Measurements from ENCODE around the gene DBX1.
"Not testable (repeated sequence)": the region's sequence is repeated elsewhere in the genome, so short reads cannot be mapped to it uniquely, and the experiment has no call there.

DBX1 gene

GRCh38 chr11:20160425-20161229 lies at the start of gene DBX1:
DBX1 (minus strand) TSS chr11:20160475; CDS start chr11:20160324, 151 bp downstream.
- DNase-seq = no peak

DNA sequence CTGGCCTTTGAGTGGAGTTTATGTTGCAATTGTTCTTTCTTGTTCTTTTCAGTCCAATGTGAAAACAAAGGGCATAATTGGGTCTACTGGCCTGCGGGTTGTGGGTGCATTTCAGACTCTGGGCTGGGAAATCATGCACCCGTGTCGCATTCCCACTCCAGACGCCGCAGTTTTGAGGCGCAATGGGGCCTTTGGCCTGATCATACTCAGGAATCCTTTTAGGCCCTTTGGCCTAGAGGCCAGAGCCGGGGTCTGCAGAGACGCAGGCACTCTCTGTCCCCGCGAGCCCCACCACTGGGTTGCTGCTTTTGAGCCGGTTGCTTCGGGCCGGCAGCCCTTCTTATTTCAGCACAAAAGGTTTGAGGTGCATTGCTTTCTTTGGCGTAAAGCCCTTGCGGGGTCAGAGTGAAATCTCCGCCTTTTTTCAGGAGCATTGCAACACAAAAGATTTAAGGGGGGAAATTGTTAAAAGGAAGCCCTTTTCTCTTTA lies 48.4 kb upstream of the DBX1 start:
- DNase-seq = no peak

- DNase-seq = no peak
Measured at GRCh38 chr11:20207781-20208621, 47.7 kb upstream of the DBX1 start.

DNA sequence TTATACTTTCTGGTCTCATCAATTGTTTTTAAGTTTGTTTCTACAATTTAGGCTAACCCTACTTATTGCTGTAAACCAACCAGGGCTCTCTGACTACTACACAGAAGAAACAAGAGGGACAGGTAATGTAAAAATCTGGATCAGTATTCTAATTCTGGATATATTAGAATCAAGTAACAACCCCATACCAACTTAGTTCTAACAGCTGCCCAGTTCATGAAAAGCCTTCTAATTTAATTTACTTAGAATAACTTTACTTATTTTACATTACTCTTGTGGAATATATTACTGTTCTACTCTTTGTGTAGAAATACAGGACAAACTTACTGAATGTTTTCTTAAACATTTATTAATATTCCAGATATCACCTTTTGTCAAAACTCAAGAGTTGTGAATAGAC lies 45.5 kb upstream of the DBX1 start:
- DNase-seq = no peak

DNA sequence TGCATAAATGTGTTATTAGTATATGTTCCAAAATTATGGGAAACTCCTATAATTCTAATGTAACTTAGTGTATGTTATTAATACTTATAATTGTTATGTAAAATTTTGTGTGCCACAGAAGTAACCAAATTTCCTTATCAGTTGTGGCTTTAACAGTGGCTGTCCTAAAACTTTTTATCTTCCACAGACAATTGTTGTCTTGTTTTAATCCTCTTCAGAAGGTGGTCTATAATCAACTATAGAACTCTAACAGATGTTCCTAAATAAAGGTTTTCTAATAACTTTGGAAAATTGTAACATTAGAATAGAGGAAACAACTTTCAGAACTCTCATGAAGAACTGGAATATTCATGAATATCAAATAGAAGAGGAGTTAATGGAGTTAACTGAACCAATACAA lies 44.4 kb upstream of the DBX1 start:
- no peak for DNase-seq

GRCh38 chr11:20203831-20204230 lies 43.6 kb upstream of the DBX1 start:
- no peak for DNase-seq

DNA sequence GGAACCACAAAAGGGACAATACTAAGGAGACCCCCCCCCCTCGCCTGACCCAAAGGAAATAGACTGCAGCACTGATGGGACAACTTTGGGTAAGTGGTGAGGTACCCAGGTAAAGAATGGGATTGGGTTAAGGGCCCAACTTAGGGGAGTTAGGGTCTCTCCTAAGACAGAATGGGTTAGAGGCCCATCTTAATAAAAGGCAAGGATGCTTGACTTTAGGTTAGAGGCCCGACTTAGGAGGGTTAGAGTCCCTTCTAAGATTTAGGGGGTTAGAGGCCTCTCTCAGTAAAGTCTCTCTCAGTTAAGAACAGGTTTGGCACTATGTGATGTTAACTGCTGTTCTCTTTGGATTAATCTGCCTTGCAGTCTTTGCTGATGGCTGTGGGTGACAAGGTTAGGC lies 41.0 kb upstream of the DBX1 start:
- no peak for DNase-seq

- not testable (repeated sequence) for DNase-seq
Measured at GRCh38 chr11:20200331-20200955, 40.2 kb upstream of the DBX1 start.

DNA sequence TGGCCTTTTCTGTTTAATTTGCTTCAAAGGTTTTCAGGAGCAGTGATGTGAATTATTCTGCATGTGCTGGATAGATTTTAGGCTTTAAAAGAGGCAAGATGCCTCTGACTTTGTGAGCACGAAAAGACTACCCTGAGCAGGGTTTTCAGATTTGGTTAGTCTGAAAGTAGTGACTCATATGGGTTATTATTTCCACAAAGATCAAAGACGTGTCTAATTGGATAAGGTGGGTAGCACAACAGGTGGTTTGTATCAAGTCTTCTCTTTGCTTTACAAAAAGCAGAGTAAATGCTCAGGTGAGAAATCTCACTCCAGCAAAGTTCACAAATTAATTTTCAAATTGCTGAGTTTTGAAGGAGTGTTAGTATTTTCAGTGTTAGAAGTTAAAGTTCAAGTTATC lies 37.6 kb upstream of the DBX1 start:
- DNase-seq = no peak

GRCh38 chr11:20194470-20194869 lies 34.2 kb upstream of the DBX1 start:
- no peak for DNase-seq

GRCh38 chr11:20193307-20193706 lies 33.0 kb upstream of the DBX1 start:
- no peak for DNase-seq

DNA sequence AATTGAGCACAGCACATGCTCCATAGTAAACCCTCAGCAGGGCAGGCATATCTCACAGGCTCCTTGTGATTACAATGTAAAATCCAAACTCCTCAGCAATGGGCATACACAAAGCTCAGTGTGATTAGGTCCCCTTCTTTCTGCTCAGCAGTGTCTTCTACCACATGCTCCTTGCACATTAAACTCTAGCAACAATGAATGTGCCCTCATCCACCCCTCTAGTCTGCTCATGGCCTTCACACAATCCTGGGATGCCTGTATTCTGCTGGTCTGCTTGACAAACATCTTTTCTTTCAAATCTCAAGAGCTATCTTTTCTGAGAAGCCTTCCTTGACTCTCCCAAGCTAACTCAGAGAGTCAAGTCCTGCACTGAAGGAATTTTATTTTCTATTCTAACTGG lies 32.4 kb upstream of the DBX1 start:
- no peak for DNase-seq

- no peak for DNase-seq
Measured at GRCh38 chr11:20192151-20192550, 31.9 kb upstream of the DBX1 start.

GRCh38 chr11:20178976-20179375 lies 18.7 kb upstream of the DBX1 start:
- no peak for DNase-seq

GRCh38 chr11:20177136-20177535 lies 16.9 kb upstream of the DBX1 start:
- no peak for DNase-seq

DNA sequence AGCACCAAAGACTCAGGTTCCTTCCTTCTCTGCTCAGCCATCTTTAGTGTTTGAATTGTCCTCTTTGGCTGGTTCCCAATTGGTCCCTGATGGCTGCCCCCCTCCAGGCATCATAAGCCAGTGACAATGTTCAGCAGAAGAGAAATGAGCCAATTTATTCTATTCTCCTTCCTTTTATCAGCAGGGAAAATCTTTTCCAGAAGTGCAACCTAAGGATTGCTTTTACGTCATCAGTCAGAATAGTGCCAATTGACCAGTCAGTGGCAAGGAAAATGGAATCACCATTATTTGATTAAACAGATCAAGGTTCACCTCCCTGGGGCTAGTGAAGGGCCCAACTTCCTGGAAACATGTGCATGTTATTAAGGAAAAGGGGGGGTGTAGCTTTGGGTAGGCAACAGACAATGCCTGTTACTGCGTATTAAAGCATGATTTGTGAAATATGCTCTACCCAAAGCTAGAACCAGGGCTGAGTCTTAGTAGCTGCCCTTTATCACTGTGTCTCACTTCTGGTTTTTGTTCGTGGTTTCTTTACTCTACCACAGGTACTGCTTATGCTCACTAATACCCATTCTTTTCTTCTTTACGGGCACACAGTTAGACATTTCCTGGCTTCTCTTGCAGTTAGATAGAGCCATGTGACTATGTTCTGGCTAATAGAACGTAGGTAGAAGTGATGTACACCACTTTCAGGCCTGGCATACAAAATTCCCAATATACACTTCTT lies 12.6 kb upstream of the DBX1 start:
- DNase-seq = no peak

DNA sequence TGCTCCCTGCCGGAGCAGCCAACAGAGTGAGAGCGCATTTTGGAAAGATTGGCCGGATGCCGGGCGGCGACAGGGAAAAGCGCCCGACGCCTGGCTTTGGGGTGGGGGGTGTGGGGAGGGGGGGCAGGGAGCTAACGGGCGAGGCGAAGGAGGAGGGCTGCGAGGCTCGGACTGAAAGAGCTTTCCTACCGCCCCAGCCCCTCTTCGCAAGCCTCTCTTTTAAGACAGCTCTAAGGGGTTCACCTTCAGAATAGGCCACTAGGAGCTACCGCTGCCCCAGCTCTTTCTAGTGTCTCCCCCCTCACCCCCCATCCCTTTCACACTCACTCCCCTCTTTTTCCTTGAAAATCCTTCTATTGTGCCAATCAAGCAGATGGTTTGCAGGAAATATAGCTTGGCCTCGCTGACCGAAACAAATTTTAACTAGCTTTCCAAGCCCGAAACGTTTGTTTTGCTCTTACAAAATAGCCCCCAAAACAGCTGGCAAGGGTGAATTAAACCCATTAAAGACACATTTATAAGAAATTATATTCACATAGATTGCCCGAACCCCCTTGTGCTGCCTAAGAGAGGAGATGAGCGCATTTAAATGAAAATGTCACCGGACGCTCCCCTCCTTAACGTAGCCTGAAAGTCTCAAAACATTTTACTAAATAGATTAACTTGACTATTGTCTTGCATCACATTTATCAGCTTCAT lies 3.7 kb upstream of the DBX1 start:
- no peak for DNase-seq

GRCh38 chr11:20162824-20163782 lies 2.8 kb upstream of the DBX1 start:
- DNase-seq = no peak

DNA sequence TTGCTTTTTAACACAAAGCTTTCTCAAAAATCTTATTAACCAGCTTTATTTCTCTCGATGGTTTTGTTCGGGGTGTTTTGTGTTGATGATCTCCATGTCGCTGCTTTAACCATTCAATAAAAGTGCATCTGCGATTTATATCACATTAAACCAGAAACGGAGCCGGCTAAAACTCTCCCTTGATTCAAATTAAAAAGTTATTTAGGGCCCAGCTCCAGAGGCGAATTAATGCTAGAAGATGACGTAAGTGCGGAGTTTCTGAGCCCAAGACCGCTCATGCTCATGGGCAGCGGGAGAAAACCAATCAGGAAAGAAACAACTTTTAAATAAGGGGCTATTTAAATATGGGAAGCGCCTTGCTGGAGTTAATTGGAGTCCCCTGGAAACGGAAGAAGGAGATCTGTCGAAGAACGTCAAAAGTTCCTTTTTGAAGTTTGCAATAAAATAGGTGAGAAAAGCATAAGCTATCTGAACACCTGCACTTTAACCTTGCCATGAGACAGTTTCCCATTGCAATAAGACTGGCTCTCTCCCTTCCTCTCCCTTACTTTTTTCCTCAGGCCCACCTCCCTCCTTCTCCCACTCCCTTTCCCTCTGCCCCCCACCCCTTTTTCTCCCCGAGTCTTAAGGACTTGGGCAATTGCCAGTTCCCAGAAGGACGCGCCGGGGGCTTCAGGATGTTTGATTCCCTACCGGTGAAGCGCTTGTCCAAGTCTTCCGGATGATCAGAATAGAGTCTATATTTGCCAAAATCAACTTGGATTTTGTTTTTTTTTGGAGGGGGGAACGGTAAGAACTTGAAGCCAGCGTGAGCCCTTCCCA lies 1.9 kb upstream of the DBX1 start:
- no peak for DNase-seq

Measured in 8988T (cell line).